Erythroblast (primary cell): ENCODE data around the gene PCDHGC3.
"Not testable (repeated sequence)": the region's sequence is repeated elsewhere in the genome, so short reads cannot be mapped to it uniquely, and the experiment has no call there.

Experiments
- DNase-seq, 2 experiments: peaks; one replicate each; lab custom pipeline; 2025; lab: John Stamatoyannopoulos, UW
- GATA1 ChIP-seq: IDR thresholded peaks from 2 replicates; pipeline ENCODE4 v1.6.1; 2011; ENCODE audit warnings: low read depth, mild to moderate bottlenecking, control low read depth, low read length, moderate library complexity
- POLR2A ChIP-seq: IDR thresholded peaks from 2 replicates; pipeline ENCODE4 v1.6.1; 2011; ENCODE audit warnings: mild to moderate bottlenecking, low read length

PCDHGC3 gene

GRCh38 chr5:141475625-141476131 lies at the start of gene PCDHGC3:
PCDHGC3 (plus strand) TSS chr5:141475966; CDS start chr5:141476117, 151 bp downstream.
- DNase-seq = peak in 1 of 2 experiments; percentile 14
- no peak for TF ChIP-seq GATA1
- TF ChIP-seq POLR2A = no peak

GRCh38 chr5:141427783-141428426 lies 47.9 kb upstream of the PCDHGC3 start:
- no peak for DNase-seq
- TF ChIP-seq GATA1 = no peak

- no peak for TF ChIP-seq GATA1
- TF ChIP-seq POLR2A = no peak
- DNase-seq = peak; percentile 8 to 19
Observed at GRCh38 chr5:141430332-141431113, 45.2 kb upstream of the PCDHGC3 start, which contains the start of gene PCDHGA12. PCDHGA12 (plus strand) TSS chr5:141430507; CDS start chr5:141430760, 253 bp downstream.

- no peak for DNase-seq
- no peak for TF ChIP-seq GATA1
- TF ChIP-seq POLR2A = no peak
Observed at GRCh38 chr5:141431286-141431685, 44.5 kb upstream of the PCDHGC3 start.

GRCh38 chr5:141432308-141432707 lies 43.5 kb upstream of the PCDHGC3 start:
- not testable (repeated sequence) for DNase-seq

- not testable (repeated sequence) for DNase-seq
Observed at GRCh38 chr5:141432726-141433125, 43.0 kb upstream of the PCDHGC3 start.

GRCh38 chr5:141434006-141434405 lies 41.8 kb upstream of the PCDHGC3 start:
- TF ChIP-seq POLR2A (no peak), GATA1 (no peak)
- no peak for DNase-seq

- TF ChIP-seq GATA1 (no peak), POLR2A (no peak)
- no peak for DNase-seq
Observed at GRCh38 chr5:141437221-141437620, 38.5 kb upstream of the PCDHGC3 start.

GRCh38 chr5:141439411-141440141 lies 36.2 kb upstream of the PCDHGC3 start:
- TF ChIP-seq GATA1 = no peak
- TF ChIP-seq POLR2A = no peak

GRCh38 chr5:141440341-141440740 lies 35.4 kb upstream of the PCDHGC3 start:
- TF ChIP-seq POLR2A = no peak
- no peak for TF ChIP-seq GATA1
- no peak for DNase-seq

More at GRCh38 chr5:141439411-141440141, 36.2 kb upstream of the PCDHGC3 start:
- DNase-seq = no peak

- DNase-seq = no peak
- TF ChIP-seq GATA1 = no peak
Observed at GRCh38 chr5:141441571-141442170, 34.1 kb upstream of the PCDHGC3 start.

GRCh38 chr5:141465351-141465750 lies 10.4 kb upstream of the PCDHGC3 start:
- DNase-seq = no peak
- TF ChIP-seq GATA1 = no peak
- no peak for TF ChIP-seq POLR2A

GRCh38 chr5:141476132-141476911 lies 556 bp downstream of the PCDHGC3 start:
- no peak for TF ChIP-seq POLR2A
- TF ChIP-seq GATA1 = no peak
- DNase-seq = peak in 1 of 2 experiments; percentile 14
